Ovary (tissue), 3 donors: ENCODE results near the gene EPHA8.

Experiments
- EP300 ChIP-seq: sonication (generic); formaldehyde crosslinking; IDR thresholded peaks from one replicate; pipeline ENCODE4 v1.6.1; 2017; ENCODE audit warnings: antibody characterized with exemption
- POLR2A ChIP-seq: fragments of 450-650 bp; IDR thresholded peaks from one replicate; pipeline ENCODE4 v1.6.1; 2017; ENCODE audit warnings: antibody characterized with exemption, mild to moderate bottlenecking, moderate library complexity
- TF ChIP-seq, protein P1 (sequence below), 3 donors: fragments of 450-650 bp in 2 of 3; fragments of 200-600 bp in 1 of 3; IDR thresholded peaks; one replicate each; pipeline versions ENCODE4 v1.5.1 to v1.8.0; 2016 to 2022; ENCODE audit warnings: antibody characterized with exemption in 3 of 3, mild to moderate bottlenecking in 1 of 3
- donor health status: DM: no; HTN: no; CAD: no.

DNA sequence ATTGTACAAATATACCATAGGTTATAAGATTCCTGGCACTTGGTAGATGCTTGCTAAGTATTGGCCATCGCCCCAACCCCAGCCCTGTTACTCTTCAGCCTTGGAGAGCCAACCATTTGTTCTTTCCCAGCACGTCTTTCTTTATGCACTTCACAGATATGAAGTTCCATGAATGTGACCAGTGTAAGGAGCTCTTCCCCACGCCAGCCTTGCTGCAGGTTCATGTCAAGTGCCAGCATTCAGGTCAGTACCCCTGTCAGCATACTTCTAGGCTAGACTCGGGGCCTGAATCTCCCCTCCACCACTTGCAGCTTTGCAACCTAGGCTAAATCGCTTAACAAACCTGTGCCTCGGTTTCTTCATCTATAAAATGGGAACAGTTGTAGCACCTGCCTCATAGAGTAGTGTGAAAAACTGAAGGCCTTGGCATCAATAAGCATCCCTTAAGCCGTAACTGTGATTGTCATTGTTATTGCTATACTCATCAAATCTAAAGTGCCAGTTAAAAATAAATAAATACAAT is 41.0 kb upstream of the EPHA8 start:
- TF ChIP-seq, protein P1, sequence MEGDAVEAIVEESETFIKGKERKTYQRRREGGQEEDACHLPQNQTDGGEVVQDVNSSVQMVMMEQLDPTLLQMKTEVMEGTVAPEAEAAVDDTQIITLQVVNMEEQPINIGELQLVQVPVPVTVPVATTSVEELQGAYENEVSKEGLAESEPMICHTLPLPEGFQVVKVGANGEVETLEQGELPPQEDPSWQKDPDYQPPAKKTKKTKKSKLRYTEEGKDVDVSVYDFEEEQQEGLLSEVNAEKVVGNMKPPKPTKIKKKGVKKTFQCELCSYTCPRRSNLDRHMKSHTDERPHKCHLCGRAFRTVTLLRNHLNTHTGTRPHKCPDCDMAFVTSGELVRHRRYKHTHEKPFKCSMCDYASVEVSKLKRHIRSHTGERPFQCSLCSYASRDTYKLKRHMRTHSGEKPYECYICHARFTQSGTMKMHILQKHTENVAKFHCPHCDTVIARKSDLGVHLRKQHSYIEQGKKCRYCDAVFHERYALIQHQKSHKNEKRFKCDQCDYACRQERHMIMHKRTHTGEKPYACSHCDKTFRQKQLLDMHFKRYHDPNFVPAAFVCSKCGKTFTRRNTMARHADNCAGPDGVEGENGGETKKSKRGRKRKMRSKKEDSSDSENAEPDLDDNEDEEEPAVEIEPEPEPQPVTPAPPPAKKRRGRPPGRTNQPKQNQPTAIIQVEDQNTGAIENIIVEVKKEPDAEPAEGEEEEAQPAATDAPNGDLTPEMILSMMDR (IDR thresholded peaks at IDR 0.05): no peak
- no peak for TF ChIP-seq POLR2A
- TF ChIP-seq EP300: no peak
